Neural cell (in vitro differentiated cells): ENCODE data around the gene ADCY1. TPM values are rescaled to one million over a fixed set of nuclear protein-coding genes. Genes with fewer than 3 reads are reported as not detected.

Experiments used
- H2AFZ ChIP-seq: fragments of 200-600, 300-800 bp; sonication (generic), shearing (Covaris generic); 2 replicates; pipeline ENCODE4 v1.6.0; 2014; ENCODE audit warnings: low read depth, mild to moderate bottlenecking, antibody characterized with exemption, low read length, moderate library complexity
- H3F3A ChIP-seq: fragments of 200-600 bp; shearing (Covaris generic); 2 replicates; pipeline ENCODE4 v1.6.1; 2016; ENCODE audit warnings: mild to moderate bottlenecking, moderate library complexity, mixed read lengths, antibody characterized with exemption, low read length; ENCODE audit not compliant: insufficient read depth, poor library complexity, severe bottlenecking
- H3K27ac ChIP-seq: fragments of 200-600, 300-800 bp; sonication (generic), shearing (Covaris generic); 2 replicates; pipeline ENCODE4 v1.5.1; 2014; ENCODE audit warnings: mild to moderate bottlenecking, low read length, moderate library complexity
- H3K27me3 ChIP-seq: fragments of 300-800, 200-600 bp; sonication (generic), shearing (Covaris generic); 2 replicates; pipeline ENCODE4 v1.6.0; 2014; ENCODE audit warnings: mild to moderate bottlenecking, low read depth, low read length, moderate library complexity; ENCODE audit not compliant: insufficient read depth
- H3K36me3 ChIP-seq: fragments of 300-800, 200-600 bp; sonication (generic), shearing (Covaris generic); 2 replicates; pipeline ENCODE4 v1.5.1; 2014; ENCODE audit warnings: mild to moderate bottlenecking, antibody characterized with exemption, low read length, moderate library complexity; ENCODE audit not compliant: insufficient read depth
- H3K4me2 ChIP-seq: fragments of 300-800, 200-600 bp; sonication (generic), shearing (Covaris generic); 2 replicates; pipeline ENCODE4 v1.6.0; 2014; ENCODE audit warnings: mild to moderate bottlenecking, low read length
- H3K4me3 ChIP-seq: fragments of 300-800, 200-600 bp; sonication (generic), shearing (Covaris generic); 2 replicates; pipeline ENCODE4 v1.5.1; 2014; ENCODE audit warnings: mild to moderate bottlenecking, low read length, moderate library complexity
- H3K79me2 ChIP-seq: fragments of 200-600 bp; shearing (Covaris generic); replicated peaks from 2 replicates; pipeline ENCODE4 v1.6.0; 2014; ENCODE audit warnings: mild to moderate bottlenecking, low read length, moderate library complexity; ENCODE audit not compliant: insufficient read depth
- H3K9ac ChIP-seq: fragments of 300-800, 200-600 bp; sonication (generic), shearing (Covaris generic); 2 replicates; pipeline ENCODE4 v1.6.1; 2016; ENCODE audit warnings: mild to moderate bottlenecking, low read length, mixed read lengths
- H3K9me2 ChIP-seq: fragments of 200-600 bp; shearing (Covaris generic); 2 replicates; pipeline ENCODE4 v1.6.1; 2016; ENCODE audit warnings: mild to moderate bottlenecking, low read length, mixed read lengths; ENCODE audit not compliant: insufficient read depth
- H3K9me3 ChIP-seq: fragments of 200-600, 300-800 bp; sonication (generic), shearing (Covaris generic); 2 replicates; pipeline ENCODE4 v1.6.1; 2016; ENCODE audit warnings: mild to moderate bottlenecking, mixed run types, low read length, moderate library complexity, mixed read lengths
- H4K20me1 ChIP-seq: fragments of 200-600 bp; shearing (Covaris generic); 2 replicates; pipeline ENCODE4 v1.6.1; 2016; ENCODE audit warnings: mild to moderate bottlenecking, mixed run types; ENCODE audit not compliant: insufficient read depth
- CTCF ChIP-seq: fragments of 450-650 bp; IDR thresholded peaks from 2 replicates; pipeline ENCODE4 v1.5.1; 2014; ENCODE audit warnings: antibody characterized with exemption, mild to moderate bottlenecking, moderate library complexity; ENCODE audit not compliant: poor library complexity, severe bottlenecking
- EP300 ChIP-seq: fragments of 450-650 bp; conservative IDR thresholded peaks from 2 replicates; pipeline ENCODE4 v1.6.1; 2014; ENCODE audit warnings: antibody characterized with exemption, mild to moderate bottlenecking, moderate library complexity; ENCODE audit not compliant: poor library complexity, severe bottlenecking
- EZH2 ChIP-seq: fragments of 200-600, 300-800 bp; shearing (Covaris generic), sonication (generic); IDR thresholded peaks from 2 replicates; pipeline ENCODE4 v1.6.1; 2014; ENCODE audit warnings: antibody characterized with exemption, low read length, borderline replicate concordance, mild to moderate bottlenecking; ENCODE audit not compliant: insufficient read depth, poor library complexity, severe bottlenecking
- MXI1 ChIP-seq: fragments of 450-650 bp; conservative IDR thresholded peaks from 2 replicates; pipeline ENCODE4 v1.6.1; 2014; ENCODE audit warnings: antibody characterized with exemption, mild to moderate bottlenecking; ENCODE audit not compliant: poor library complexity, severe bottlenecking
- POLR2AphosphoS5 ChIP-seq: IDR thresholded peaks from 2 replicates; pipeline ENCODE4 v1.6.1; 2012
- RAD21 ChIP-seq: fragments of 450-650 bp; conservative IDR thresholded peaks from 2 replicates; pipeline ENCODE4 v1.6.1; 2014; ENCODE audit warnings: antibody characterized with exemption, mild to moderate bottlenecking, moderate library complexity
- REST ChIP-seq: IDR thresholded peaks from 2 replicates; pipeline ENCODE4 v1.6.1; 2012; ENCODE audit warnings: borderline replicate concordance
- SMC3 ChIP-seq: fragments of 450-650 bp; conservative IDR thresholded peaks from 2 replicates; pipeline ENCODE4 v1.6.1; 2014; ENCODE audit warnings: antibody characterized with exemption, mild to moderate bottlenecking, moderate library complexity; ENCODE audit not compliant: poor library complexity
- TAF1 ChIP-seq: IDR thresholded peaks from 2 replicates; pipeline ENCODE4 v1.6.1; 2012; ENCODE audit warnings: low read depth
- polyA plus RNA-seq: library from polyadenylated mRNA; depleted of rRNA; stranded (reverse); fragments of >200 nt; gene quantifications from 2 replicates; pipeline ENCODE4 v1.2.3, GENCODE V29; 2014

Gene ADCY1
- polyA plus RNA-seq, 1 donor from 2014 or later, result 14.8 TPM

GRCh38 chr7:45563401-45563800, 10.8 kb upstream of the ADCY1 start:
- Histone ChIP-seq H3K9ac (no peak overlapping the region), H3F3A (no peaks in the 10 kb centered on the region), H3K4me3 (no peak overlapping the region), H3K27me3 (no peaks in the 10 kb centered on the region), H2AFZ (no peak overlapping the region), H3K36me3 (no peaks in the 10 kb centered on the region), H3K27ac (no peak overlapping the region), H3K9me3 (no peaks in the 10 kb centered on the region), H3K79me2 (no peaks in the 10 kb centered on the region), H4K20me1 (no peaks in the 10 kb centered on the region), H3K4me2 (no peak overlapping the region), H3K9me2 (no peaks in the 10 kb centered on the region)
- TF ChIP-seq REST, result no peak
- TF ChIP-seq SMC3, result no peak
- no peak for TF ChIP-seq MXI1
- no peak for TF ChIP-seq POLR2AphosphoS5
- no peak for TF ChIP-seq EZH2
- TF ChIP-seq RAD21, result no peak

- Histone ChIP-seq H3K4me2 (no peak overlapping the region), H3K4me3 (no peak overlapping the region), H3K27ac (no peak overlapping the region), H3K36me3 (no peaks in the 10 kb centered on the region), H3K27me3 (no peaks in the 10 kb centered on the region), H3K9me2 (no peaks in the 10 kb centered on the region), H3F3A (no peaks in the 10 kb centered on the region), H3K9ac (no peak overlapping the region), H2AFZ (no peak overlapping the region), H3K79me2 (no peaks in the 10 kb centered on the region), H4K20me1 (no peaks in the 10 kb centered on the region), H3K9me3 (no peaks in the 10 kb centered on the region)
- TF ChIP-seq REST (no peak), CTCF (no peak), RAD21 (no peak), POLR2AphosphoS5 (no peak), TAF1 (no peak), EZH2 (no peak), SMC3 (no peak), EP300 (no peak), MXI1 (no peak)
Measured at GRCh38 chr7:45563941-45564461, 10.2 kb upstream of the ADCY1 start.
